ENCODE measurements around the gene GABARAP.
A peak's percentile ranks its signal among the peaks of the same experiment; 100 is the strongest.

The GABARAP gene

DNA sequence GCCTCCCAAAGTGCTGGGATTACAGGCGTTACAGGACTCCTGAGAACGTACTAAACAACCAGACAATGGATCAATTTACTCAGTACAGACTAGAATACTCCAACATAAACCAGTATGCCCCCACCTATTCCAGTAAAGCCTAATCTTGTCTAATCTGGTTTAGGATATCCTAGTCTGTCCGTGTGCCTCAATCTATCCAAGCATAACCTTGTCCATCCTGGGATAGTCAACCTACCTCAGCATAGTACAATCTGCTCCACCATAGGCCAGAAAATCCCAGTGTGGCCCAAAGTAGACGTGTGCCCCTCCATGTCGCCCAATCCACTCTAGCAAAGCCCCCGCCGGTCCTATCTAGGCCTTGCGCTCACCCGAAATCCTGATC lies 8.6 kb downstream of the GABARAP start:
- peak overlapping the region; percentile 92 for H3K4me3 ChIP-seq (ENCODE audit: low read depth, low read length)
- DNase-seq (ENCODE audit: low read depth), result no peak
- TF ChIP-seq, protein P1, sequence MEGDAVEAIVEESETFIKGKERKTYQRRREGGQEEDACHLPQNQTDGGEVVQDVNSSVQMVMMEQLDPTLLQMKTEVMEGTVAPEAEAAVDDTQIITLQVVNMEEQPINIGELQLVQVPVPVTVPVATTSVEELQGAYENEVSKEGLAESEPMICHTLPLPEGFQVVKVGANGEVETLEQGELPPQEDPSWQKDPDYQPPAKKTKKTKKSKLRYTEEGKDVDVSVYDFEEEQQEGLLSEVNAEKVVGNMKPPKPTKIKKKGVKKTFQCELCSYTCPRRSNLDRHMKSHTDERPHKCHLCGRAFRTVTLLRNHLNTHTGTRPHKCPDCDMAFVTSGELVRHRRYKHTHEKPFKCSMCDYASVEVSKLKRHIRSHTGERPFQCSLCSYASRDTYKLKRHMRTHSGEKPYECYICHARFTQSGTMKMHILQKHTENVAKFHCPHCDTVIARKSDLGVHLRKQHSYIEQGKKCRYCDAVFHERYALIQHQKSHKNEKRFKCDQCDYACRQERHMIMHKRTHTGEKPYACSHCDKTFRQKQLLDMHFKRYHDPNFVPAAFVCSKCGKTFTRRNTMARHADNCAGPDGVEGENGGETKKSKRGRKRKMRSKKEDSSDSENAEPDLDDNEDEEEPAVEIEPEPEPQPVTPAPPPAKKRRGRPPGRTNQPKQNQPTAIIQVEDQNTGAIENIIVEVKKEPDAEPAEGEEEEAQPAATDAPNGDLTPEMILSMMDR (IDR thresholded peaks at IDR 0.05; ENCODE audit: low read depth, low read length, missing control alignments), result no peak

DNA sequence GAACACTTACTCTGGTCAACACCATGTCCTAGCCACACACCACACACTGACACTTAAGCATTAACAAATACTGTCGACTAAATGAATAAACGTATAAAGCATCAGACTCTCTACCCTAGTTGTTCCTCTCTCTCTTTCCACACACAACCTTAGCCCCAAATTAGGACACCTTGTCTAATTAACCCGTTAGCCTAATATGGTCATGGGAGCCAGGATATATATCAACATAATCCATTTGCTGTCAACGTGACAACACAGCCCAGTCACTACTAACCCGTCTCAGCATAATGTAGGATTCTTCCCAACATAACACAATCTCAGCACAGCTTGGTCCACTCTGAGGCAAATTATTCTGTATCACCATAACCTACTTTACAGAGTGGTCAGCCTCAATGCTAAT lies 10.1 kb downstream of the GABARAP start:
- TF ChIP-seq, protein P1 (IDR thresholded peaks at IDR 0.05; ENCODE audit: low read depth, low read length, missing control alignments), result no peak
- peak overlapping the region; percentile 14; the same call in 1 of the 2 replicates for H3K4me3 ChIP-seq (ENCODE audit: low read depth, low read length)
- no peak for DNase-seq (ENCODE audit: low read depth)

DNA sequence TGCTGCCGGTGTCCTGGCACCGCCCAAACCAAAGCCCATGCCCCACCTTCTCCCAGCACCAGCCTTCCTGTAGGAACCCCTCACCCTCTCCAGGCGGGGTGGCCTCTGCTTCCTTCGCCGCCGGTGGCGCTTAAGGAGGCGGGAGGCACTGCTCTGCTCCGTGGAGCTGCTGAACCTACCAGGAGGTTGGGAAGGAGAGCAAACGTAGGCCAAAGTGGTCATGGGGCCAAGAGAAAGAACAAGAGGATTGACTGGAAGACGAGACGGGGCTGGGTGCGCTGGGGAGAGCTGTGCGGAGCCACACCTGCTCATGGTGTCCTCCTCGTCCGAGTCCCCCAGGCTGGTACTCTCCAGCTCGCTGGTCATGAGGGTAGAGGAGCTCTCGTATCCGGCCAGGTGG lies 12.7 kb downstream of the GABARAP start:
- TF ChIP-seq, protein P1 (IDR thresholded peaks at IDR 0.05; ENCODE audit: low read depth, low read length, missing control alignments), result no peak
- no peak overlapping the region for H3K4me3 ChIP-seq (ENCODE audit: low read depth, low read length)
- DNase-seq (ENCODE audit: low read depth), result no peak

DNA sequence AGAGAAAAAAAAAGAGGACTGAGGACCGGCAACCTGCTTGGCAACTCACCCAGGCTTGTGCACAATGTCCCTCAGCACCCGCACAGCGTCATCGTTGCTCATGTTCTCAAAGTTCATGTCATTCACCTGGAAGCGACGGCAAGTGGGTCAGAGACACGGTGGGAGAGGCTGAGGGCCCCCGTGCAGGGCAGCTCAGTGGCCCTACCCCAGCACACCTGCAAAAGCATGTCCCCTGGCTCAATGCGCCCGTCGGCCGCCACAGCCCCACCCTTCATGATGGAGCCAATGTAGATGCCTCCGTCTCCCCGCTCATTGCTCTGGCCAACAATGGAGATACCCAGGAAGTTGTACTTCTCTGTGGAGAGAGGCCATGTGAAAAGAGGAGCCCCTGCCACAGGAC lies 13.3 kb downstream of the GABARAP start:
- no peak for DNase-seq (ENCODE audit: low read depth)
- TF ChIP-seq, protein P1 (IDR thresholded peaks at IDR 0.05; ENCODE audit: low read depth, low read length, missing control alignments), result no peak
- no peak overlapping the region for H3K4me3 ChIP-seq (ENCODE audit: low read depth, low read length)

DNA sequence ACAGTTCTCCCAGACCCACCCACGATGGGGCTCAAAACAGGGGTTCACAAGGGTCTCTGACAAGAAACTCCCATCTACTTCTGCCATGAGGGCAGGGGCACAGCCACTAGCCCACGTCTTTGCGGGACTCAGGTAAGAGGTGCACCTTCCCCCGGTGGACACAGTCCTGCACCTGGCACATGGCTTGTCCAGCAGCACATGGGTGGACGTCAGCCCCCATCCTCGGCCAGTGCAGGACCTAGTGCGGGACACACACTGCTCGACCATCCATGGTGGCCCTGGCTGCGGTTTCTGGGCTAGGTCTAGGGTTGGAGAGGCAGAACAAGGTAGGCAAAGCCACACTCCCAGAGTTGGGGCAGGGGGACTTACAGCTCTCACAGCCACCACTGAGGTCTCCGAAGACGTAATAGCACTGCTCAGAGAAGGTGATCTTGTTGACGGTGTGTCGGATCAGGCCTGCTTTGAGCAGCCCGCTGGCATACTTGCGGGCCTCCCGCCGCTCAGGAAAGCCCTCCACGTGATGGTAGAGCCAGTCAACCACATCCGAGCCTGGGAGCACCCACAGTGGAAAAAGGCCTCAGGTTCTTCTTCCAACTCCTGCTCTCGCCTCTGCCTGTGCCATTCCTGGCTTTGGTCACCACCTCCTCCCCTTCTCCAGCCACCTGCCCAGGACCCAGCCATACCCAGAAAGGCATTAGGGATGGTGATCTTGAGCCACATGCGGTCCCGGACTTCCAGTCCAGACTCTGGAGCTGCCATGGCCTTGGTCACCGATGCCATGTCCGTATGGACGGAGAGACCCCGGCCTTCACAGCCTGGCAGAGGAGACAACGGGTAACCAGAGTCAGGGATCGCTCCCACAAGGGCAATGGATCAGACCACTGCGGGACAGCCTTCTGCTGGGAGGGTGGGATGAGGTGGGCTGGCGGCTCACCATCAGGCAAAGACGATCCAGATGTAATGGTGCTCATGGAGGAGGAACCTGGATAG lies 15.2 kb downstream of the GABARAP start:
- H3K4me3 ChIP-seq (ENCODE audit: low read depth, low read length), result no peak overlapping the region
- TF ChIP-seq, protein P1 (IDR thresholded peaks at IDR 0.05; ENCODE audit: low read depth, low read length, missing control alignments), result no peak
- DNase-seq (ENCODE audit: low read depth), result no peak

DNA sequence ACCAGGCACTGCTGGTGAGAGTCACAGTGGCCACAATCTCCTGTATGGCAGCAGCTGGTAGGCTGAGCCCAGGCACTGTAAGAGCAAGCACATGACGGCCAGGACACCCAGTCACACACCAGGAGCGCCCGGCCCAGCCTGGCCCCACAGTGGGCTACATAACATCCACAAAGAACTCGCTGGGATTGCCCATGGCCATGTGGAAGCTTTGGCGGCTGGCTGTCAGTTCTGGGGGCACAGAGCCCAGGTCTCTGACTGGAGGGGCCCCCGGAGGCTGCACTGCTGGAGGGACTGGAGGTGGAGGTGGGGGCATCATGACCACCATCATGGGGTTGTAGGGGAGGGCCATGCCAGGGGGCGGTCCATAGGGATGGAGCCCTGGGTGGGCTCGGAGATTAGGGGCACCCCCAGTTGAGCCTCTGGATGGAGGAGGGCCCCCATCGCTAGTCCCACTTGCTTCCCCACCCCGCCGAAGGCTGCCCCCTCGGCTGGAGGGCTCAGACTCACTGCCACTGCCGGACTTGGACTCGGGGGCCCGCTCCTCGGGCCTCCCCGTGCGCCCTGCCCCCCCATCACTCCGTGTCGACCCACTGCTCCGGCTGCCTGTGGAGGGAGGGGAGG lies 16.4 kb downstream of the GABARAP start:
- H3K4me3 ChIP-seq (ENCODE audit: low read depth, low read length), result no peak overlapping the region
- DNase-seq (ENCODE audit: low read depth), result no peak
- TF ChIP-seq, protein P1 (IDR thresholded peaks at IDR 0.05; ENCODE audit: low read depth, low read length, missing control alignments), result no peak

Data from GM12864 (cell line).